Right ventricle myocardium superior (tissue), 1 donor: ENCODE measurements around the gene KITLG. TPM values are rescaled to one million over a fixed set of nuclear protein-coding genes. Genes with fewer than 3 reads are reported as not detected.
"Not testable (repeated sequence)": the region's sequence is repeated elsewhere in the genome, so short reads cannot be mapped to it uniquely, and the experiment has no call there.

Experiments
- ATAC-seq: fragments of 200-7000 bp; cut with Tn5 transposase; one replicate; pipeline ENCODE4 v1.9.1; 2020; ENCODE audit warnings: mild to moderate bottlenecking; ENCODE audit not compliant: poor library complexity
- DNase-seq: peaks from one replicate; pipeline ENCODE4 v3.0.0-alpha.2; 2020
- intact Hi-C: fragments of 100-400 bp; cut with DNase I; formaldehyde crosslinking; loops from one replicate; pipeline ENCODE4 v1.11.2; 2022
- long read RNA-seq: library from polyadenylated mRNA; unstranded; transcript quantifications from one replicate; pipeline ENCODE4 v2.0.0, GENCODE V29; 2021
- total RNA-seq: library from RNA; stranded (reverse); fragmentation: NEBNext Ultra II Directional; extraction: Animal tissue kit (Norgen Biotek cat#: 25700); gene quantifications from one replicate; pipeline ENCODE4 v1.2.1, GENCODE V29; 2021
- donor health status: DM: no; HTN: yes; CAD: no; lungs with severe emphysema.

The KITLG gene
- 10.1 TPM for total RNA-seq
- long read RNA-seq, full-length matches to known transcripts = 11 of 15 reads
- long read RNA-seq, partial matches to known transcripts = 1 of 15 reads
- long read RNA-seq, other reads (novel, unspliced or antisense) = 3 of 15 reads

DNA sequence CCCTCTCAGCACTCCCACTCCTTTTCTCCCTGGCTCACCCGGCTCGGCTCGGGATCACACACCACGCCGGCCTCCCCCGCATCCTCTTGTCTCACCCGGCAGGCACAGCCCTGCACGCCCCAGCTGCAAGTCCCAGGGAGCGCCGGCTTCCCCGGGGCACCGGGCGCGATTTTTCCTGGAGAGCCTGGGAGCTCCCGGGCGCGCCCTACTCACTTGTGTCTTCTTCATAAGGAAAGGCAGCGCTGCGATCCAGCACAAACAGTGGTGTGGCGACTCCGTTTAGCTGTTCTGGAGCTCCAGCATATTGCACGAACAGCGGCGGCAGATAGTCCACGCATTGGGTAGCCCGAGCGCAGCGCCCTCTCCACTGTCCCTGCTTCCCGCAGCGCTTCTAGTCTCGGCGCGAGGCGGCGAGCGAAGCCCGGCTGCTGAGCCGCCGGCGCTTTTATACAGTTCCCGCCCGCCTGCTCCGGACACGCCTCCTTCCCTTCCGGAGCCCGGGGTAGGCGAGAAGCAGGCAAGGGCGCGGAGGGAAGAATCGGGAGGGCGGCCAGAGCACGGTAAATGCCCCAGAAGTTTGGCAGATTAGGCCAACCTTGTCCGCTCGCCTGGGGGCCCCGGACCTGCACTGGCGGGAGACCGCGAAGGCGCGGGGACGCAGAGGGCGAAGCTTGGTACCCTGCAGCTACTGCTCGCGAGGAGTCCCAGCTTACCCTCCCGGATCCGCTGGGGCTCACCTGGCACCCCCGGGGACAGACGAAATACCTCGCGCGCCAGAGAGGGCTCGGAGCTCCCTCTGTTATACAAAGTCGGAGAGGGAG is at the start of gene KITLG:
Gene KITLG (minus strand): TSS at position 421 of the 821 bp plus-strand sequence. CDS start 193 bp downstream, at position 228.
- intact Hi-C loops = no loop called here
- DNase-seq = peak; percentile 91
- ATAC-seq = peak; percentile 97

GRCh38 chr12:88628856-88629509 is 48.7 kb upstream of the KITLG start:
- no peak for DNase-seq
- intact Hi-C loops = no loop called here

GRCh38 chr12:88628035-88628434 is 47.8 kb upstream of the KITLG start:
- intact Hi-C loops, DNase-seq, ATAC-seq: not testable (repeated sequence)

More at GRCh38 chr12:88628856-88629509, 48.7 kb upstream of the KITLG start:
- ATAC-seq = peak; percentile 79

DNA sequence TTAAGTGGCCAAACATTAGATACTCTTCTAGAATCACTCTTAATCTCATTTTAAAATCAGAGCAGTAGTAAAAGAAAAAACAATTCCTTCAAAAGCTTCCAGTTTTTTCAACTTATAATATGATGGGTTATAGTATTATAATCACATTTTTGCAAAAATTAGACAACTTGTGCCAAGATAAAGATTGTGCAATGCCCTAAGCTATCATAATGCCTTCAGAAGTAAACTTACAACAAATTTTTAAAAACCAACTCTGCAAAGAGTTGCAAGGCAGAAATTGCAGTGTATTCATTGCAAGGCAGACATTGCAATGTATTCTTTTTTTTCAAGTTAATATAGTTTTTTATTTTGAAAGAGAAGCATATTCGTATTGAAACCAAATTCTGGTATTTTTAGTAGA is 47.2 kb upstream of the KITLG start:
- intact Hi-C loops = no loop called here
- ATAC-seq (peak; percentile 45), DNase-seq (no peak)

GRCh38 chr12:88625356-88625755 is 45.1 kb upstream of the KITLG start:
- ATAC-seq (no peak), DNase-seq (no peak)
- intact Hi-C loops = no loop called here

DNA sequence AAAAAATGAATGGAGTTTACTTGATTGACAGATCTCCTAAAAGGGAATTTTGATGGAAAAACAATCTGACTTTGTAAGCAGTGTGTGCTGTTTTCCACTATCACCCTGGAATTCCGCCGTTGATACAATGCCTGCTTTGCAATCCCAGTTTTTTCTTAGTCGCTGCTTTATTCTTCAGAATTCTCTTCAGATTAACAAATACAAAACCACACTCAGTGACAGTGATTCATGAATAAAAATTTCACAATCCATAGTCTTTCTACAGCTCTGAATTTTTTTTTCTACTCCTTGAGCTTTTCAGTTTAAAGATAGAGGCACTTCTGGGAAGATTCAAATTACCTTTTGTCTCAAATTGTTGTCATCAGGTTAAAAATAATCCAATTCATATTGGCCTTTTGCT is 44.6 kb upstream of the KITLG start:
- DNase-seq (no peak), ATAC-seq (peak; percentile 34)
- intact Hi-C loops = no loop called here

DNA sequence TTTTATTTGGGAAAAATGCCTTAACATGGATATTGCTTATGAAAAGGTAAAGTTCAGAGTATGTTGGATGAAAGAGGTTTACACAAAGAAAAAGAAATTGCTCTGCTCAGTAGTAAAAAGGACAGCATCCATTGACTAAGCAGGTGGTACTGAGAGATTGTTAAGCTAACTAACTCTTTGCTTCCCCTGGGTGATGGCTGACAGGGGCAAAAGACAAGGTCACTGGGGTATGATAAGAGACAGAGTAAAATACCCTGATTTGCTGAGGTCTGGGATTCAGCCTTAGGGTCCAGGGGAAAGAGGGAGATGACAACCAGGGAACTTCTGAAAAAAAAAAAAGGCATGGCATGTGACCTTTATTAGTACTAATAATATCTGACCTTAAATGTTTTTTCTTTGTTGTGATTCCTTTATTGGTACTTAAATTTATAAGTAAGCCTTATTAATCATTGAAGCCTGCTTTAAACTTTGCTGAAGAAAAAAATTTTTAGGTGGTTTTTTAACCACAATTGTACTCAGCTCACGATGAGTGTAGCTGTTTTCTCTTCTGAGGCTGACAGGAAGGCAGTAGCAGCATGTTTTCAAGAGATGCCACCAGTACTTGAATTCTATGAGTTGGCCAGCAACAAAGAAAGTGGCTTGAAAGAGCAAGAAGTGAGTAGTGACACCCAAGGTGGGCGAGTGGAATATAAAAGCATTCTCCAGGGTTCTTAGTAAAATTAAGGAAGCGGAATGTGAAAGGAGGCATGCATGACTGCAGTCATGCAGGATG is 43.7 kb upstream of the KITLG start:
- no peak for ATAC-seq
- intact Hi-C loops = no loop called here
- no peak for DNase-seq

DNA sequence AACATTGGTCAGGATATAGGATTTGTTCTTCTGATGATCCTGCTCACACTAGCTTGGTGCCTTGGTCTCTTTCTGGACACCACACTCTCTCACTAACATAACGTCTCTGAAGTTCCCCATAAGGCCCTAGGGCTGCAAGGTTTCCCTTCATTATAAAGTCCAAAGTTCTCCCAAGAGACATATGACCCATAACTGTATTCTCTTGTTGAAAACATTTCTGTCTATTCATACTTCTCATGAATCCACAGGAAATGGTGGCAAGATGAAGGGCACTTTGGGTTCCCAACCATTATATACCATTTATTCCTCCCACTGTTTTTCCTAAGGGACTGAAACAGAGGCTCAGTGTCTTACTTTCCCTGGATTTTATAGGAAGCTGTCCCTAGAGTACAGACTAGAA is 37.1 kb upstream of the KITLG start:
- intact Hi-C loops = no loop called here
- no peak for DNase-seq
- no peak for ATAC-seq

DNA sequence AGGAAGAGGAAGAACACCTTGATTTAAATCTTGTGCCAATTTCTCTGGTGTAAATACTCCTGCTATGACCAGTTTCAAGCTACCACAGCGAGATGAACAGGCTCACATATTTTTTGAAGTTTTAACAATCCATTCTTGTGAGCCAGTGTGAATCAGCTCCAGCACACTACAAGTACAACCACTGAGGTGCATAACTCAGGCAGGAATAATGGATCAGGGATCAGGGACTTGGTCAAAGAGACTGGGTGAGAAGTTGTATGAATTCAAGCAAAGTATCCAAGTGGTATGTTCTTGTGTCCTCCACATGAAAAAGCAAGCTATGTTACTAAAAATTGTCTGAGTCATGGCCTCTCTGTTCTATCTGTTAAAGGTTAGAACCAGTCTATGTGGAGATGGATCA is 35.2 kb upstream of the KITLG start:
- DNase-seq (no peak), ATAC-seq (no peak)
- intact Hi-C loops = no loop called here

DNA sequence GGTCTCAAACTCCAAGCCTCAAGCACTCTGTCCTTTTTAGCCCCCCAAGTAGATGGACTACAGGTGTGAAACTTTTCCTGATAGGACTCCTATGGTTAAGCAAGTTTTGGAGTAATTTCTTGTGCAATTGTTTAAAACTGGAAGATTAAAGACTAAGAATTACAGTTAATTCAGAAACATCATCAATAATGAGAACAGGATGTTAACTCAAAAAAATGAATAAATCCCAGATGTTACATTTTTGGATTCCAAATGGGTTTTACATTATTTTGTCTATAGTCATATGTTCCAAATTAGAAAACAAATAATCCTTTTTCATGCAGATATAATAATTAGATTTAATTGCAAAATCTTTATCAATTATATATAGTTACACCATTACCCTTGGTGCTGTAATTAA is 24.4 kb upstream of the KITLG start:
- intact Hi-C loops = no loop called here
- DNase-seq = no peak
- ATAC-seq = no peak

GRCh38 chr12:88600272-88600671 is 20.0 kb upstream of the KITLG start:
- no peak for ATAC-seq
- no peak for DNase-seq
- intact Hi-C loops = no loop called here

- DNase-seq = no peak
- intact Hi-C loops = no loop called here
- no peak for ATAC-seq
These were observed 17.1 kb upstream of the KITLG start for GRCh38 chr12:88597365-88597764.

- DNase-seq (no peak), ATAC-seq (no peak)
- intact Hi-C loops = no loop called here
These were observed 15.4 kb upstream of the KITLG start for GRCh38 chr12:88595697-88596096.

DNA sequence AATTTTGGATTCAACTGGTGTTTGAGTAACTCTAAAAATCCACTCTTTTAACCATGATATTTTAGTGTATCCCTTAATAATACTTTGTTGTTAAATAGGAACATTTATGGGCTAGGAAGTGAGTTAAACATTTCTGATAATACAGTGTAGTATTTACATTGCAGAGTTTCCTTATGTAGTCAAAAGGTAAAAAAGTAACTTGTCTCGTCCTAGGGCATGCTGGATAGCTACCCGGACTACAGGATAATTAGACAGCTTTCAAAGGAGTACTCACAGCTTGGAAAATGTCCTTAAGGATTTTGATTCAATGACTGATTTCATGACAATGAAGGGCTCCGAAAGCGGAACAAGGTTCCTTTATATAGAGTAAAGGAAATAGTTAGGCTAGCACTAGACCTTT is 14.5 kb upstream of the KITLG start:
- ATAC-seq (no peak), DNase-seq (no peak)
- intact Hi-C loops = no loop called here

DNA sequence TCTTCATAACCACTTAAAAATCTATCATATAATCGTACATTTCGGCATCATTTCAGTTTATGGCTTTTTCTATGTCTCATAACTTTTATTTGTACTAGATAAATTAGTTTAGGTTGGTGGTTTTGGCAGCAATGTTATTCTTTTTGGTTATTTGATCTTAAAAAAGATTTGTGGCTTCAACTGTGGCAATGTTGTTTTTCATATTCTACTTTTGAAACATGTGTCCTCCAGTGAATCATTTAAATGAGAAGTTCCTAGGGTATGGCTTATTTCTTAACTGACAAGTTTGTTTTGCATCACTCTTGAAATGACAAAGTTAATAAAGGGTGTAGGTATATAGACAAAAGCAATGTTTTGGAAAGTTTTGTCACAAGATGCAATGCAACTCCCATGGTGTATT is 11.1 kb upstream of the KITLG start:
- ATAC-seq (no peak), DNase-seq (no peak)
- intact Hi-C loops = no loop called here

- intact Hi-C loops = no loop called here
- DNase-seq (no peak), ATAC-seq (no peak)
These were observed 10.6 kb upstream of the KITLG start for GRCh38 chr12:88590851-88591250.

GRCh38 chr12:88585077-88585476 is 4.8 kb upstream of the KITLG start:
- DNase-seq (no peak), ATAC-seq (no peak)
- intact Hi-C loops = no loop called here

DNA sequence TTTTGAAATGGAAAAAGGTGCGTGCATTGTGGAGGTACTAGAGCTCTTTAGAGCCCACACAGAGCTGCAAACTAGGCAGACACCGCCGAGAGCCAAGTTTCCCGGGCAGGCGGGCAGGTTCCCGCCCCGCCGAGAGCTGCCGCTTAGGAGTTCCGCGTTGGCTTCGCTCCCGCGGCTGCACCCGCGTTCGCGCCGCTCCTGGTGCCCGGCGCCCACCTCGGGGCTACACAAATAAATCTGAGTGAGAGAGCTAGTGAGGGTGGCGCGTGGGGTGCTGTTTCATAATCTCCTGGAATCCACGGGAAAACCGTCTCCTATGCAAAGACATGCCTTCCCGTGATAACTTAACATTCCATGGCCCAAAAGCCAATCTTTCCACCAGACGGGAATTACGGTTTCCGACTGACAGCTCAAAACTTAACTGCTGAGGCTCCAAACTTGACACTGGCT is 645 bp downstream of the KITLG start:
- intact Hi-C loops = loop anchor here (5.0 kb wide), 1 partner anchor 162 kb away; no protein-coding TSS in a partner anchor
- DNase-seq (peak; percentile 65), ATAC-seq (peak; percentile 71)

DNA sequence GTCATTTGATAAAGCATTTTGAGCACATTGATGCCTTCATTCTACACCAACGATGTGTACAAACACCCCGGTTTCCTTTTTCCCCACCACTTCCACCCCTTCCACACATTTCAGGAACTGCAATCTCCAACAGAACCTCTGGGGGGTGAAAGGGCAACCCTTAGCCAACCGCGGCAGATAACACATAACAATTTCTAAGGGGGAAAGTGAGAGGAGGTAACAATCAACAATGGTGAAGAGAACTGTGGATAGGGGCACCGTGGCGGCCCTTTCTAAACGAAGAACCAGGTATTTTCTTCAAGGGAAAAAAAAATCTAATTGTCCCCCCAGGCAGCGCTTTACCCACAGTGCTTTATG is 1.1 kb downstream of the KITLG start:
- peak; percentile 58 for ATAC-seq
- DNase-seq = no peak
- intact Hi-C loops = loop anchor here (5.0 kb wide), 1 partner anchor 162 kb away; no protein-coding TSS in a partner anchor
